Activated gamma-delta T cell treated with Interleukin-2 at 50 U/mL for 16 hours (primary cell): Measurements from ENCODE around the gene TGM5.
"Not testable (repeated sequence)": the region's sequence is repeated elsewhere in the genome, so short reads cannot be mapped to it uniquely, and the experiment has no call there.

Experiments used
- DNase-seq: peaks from one replicate; pipeline ENCODE4 v3.0.0-alpha.2; 2020

The TGM5 gene

GRCh38 chr15:43274136-43274535, 7.4 kb upstream of the TGM5 start:
- no peak for DNase-seq

GRCh38 chr15:43273243-43273642, 6.5 kb upstream of the TGM5 start:
- no peak for DNase-seq

- not testable (repeated sequence) for DNase-seq
Measured at GRCh38 chr15:43271908-43272307, 5.2 kb upstream of the TGM5 start.

- DNase-seq: no peak
Measured at GRCh38 chr15:43270676-43271306, 4.1 kb upstream of the TGM5 start.

GRCh38 chr15:43270113-43270665, 3.5 kb upstream of the TGM5 start:
- DNase-seq: no peak

GRCh38 chr15:43268111-43269105, 1.7 kb upstream of the TGM5 start:
- no peak for DNase-seq

GRCh38 chr15:43267439-43267838, 711 bp upstream of the TGM5 start:
- no peak for DNase-seq

- DNase-seq: no peak
Measured at GRCh38 chr15:43266386-43266785, 342 bp downstream of the TGM5 start.

- no peak for DNase-seq
Measured at GRCh38 chr15:43260011-43260615, 6.6 kb downstream of the TGM5 start.

GRCh38 chr15:43258781-43259180, 7.9 kb downstream of the TGM5 start:
- no peak for DNase-seq

- DNase-seq: no peak
Measured at GRCh38 chr15:43256341-43256740, 10.4 kb downstream of the TGM5 start.

GRCh38 chr15:43255376-43255775, 11.4 kb downstream of the TGM5 start:
- DNase-seq: no peak

GRCh38 chr15:43253431-43254403, 13.0 kb downstream of the TGM5 start:
- DNase-seq: no peak

GRCh38 chr15:43251871-43252250, 14.9 kb downstream of the TGM5 start:
- no peak for DNase-seq

GRCh38 chr15:43251185-43251870, 15.4 kb downstream of the TGM5 start:
- DNase-seq: no peak

GRCh38 chr15:43250785-43251184, 15.9 kb downstream of the TGM5 start:
- no peak for DNase-seq

GRCh38 chr15:43249699-43250203, 17.0 kb downstream of the TGM5 start:
- DNase-seq: no peak

GRCh38 chr15:43249236-43249635, 17.5 kb downstream of the TGM5 start:
- DNase-seq: no peak

- DNase-seq: no peak
Measured at GRCh38 chr15:43246261-43246774, 20.4 kb downstream of the TGM5 start.

GRCh38 chr15:43244092-43244491, 22.6 kb downstream of the TGM5 start:
- no peak for DNase-seq

- no peak for DNase-seq
Measured at GRCh38 chr15:43243020-43243645, 23.6 kb downstream of the TGM5 start.
